Esophagus (tissue), 2 donors: ENCODE measurements around the gene SLCO3A1. TPM values are rescaled to one million over a fixed set of nuclear protein-coding genes. Genes with fewer than 3 reads are reported as not detected.
A peak's percentile ranks its signal among the peaks of the same experiment; 100 is the strongest.
"Not testable (repeated sequence)": the region's sequence is repeated elsewhere in the genome, so short reads cannot be mapped to it uniquely, and the experiment has no call there.

Experiments
- H3K27ac ChIP-seq, 2 donors: one replicate each; pipeline ENCODE4 v1.5.1; 2013; ENCODE audit warnings: low read depth in 2 of 2, mild to moderate bottlenecking in 2 of 2, inconsistent platforms in 1 of 2, low read length in 1 of 2, moderate library complexity in 1 of 2
- H3K27me3 ChIP-seq, 2 donors: one replicate each; pipeline ENCODE4 v1.6.1; 2013; ENCODE audit warnings: low read length in 2 of 2, control low read depth in 1 of 2, mild to moderate bottlenecking in 1 of 2; ENCODE audit not compliant: insufficient read depth in 2 of 2, control insufficient read depth in 1 of 2
- H3K36me3 ChIP-seq, 2 donors: one replicate each; pipeline ENCODE4 v1.6.1; 2013; ENCODE audit warnings: low read length in 1 of 2; ENCODE audit not compliant: control insufficient read depth in 2 of 2, insufficient read depth in 2 of 2
- H3K4me1 ChIP-seq, 2 donors: one replicate each; pipeline ENCODE4 v1.6.1; 2013; ENCODE audit warnings: low read length in 1 of 2; ENCODE audit not compliant: control insufficient read depth in 2 of 2, insufficient read depth in 2 of 2
- H3K4me3 ChIP-seq, 2 donors: one replicate each; pipeline ENCODE4 v1.5.1; 2013; ENCODE audit warnings: low read length in 2 of 2, mild to moderate bottlenecking in 2 of 2, low read depth in 1 of 2, moderate library complexity in 1 of 2
- H3K9me3 ChIP-seq, 2 donors: one replicate each; pipeline ENCODE4 v1.6.1; 2013; ENCODE audit warnings: mild to moderate bottlenecking in 2 of 2, low read depth in 1 of 2, low read length in 1 of 2, moderate library complexity in 1 of 2; ENCODE audit not compliant: control insufficient read depth in 2 of 2, insufficient read depth in 1 of 2
- WGBS, 2 donors: extraction: QIAGEN DNeasy Blood & Tissue Kit; methylation state at CpG; one replicate each; pipeline ENCODE4 v1.1.7; 2013; 5-methylcytosine and 5-hydroxymethylcytosine counted together
- polyA plus RNA-seq, 2 donors: library from polyadenylated mRNA; stranded (reverse); fragments of 200-250 nt; gene quantifications; one replicate each; pipeline ENCODE4 v1.2.3, GENCODE V29; 2013
- donor health status: healthy with polysubstance abuse.
- donor health status: Bipolar disorder and iron deficiency.

Gene SLCO3A1
- polyA plus RNA-seq, 2 donors, result 18.2 to 18.5 TPM

- WGBS, 2 donors, result 52 to 56% methylated on average over 7 of the region's 7 CpGs
- peak overlapping the region; percentile 80 for H3K27ac ChIP-seq
- no peaks in the 10 kb centered on the region for H3K36me3 ChIP-seq
- H3K27me3 ChIP-seq, result no peaks in the 10 kb centered on the region
- peaks cover 6 to 31% of the 10 kb centered on the region in 2 donors for H3K4me1 ChIP-seq
- no peaks in the 10 kb centered on the region for H3K9me3 ChIP-seq
- H3K4me3 ChIP-seq, result no peak overlapping the region
These were observed 100.8 kb downstream of the SLCO3A1 start for GRCh38 chr15:91954292-91954691.

GRCh38 chr15:91956026-91956723 lies 102.7 kb downstream of the SLCO3A1 start:
- no peaks in the 10 kb centered on the region for H3K9me3 ChIP-seq
- 35 to 47% methylated on average over 8 of the region's 8 CpGs for WGBS, 2 donors
- no peak overlapping the region for H3K4me3 ChIP-seq
- peak overlapping the region; percentile 69 to 79 for H3K27ac ChIP-seq
- peaks cover 3 to 27% of the 10 kb centered on the region in 2 donors for H3K4me1 ChIP-seq
- no peaks in the 10 kb centered on the region for H3K36me3 ChIP-seq
- no peaks in the 10 kb centered on the region for H3K27me3 ChIP-seq

- no peaks in the 10 kb centered on the region for H3K27me3 ChIP-seq
- no peaks in the 10 kb centered on the region for H3K36me3 ChIP-seq
- no peak overlapping the region for H3K4me3 ChIP-seq
- no peaks in the 10 kb centered on the region for H3K9me3 ChIP-seq
- no peak overlapping the region for H3K27ac ChIP-seq
- 77 to 81% methylated on average over 2 of the region's 2 CpGs for WGBS, 2 donors
- H3K4me1 ChIP-seq, result peaks cover 0 to 5% of the 10 kb centered on the region in 2 donors
These were observed 107.8 kb downstream of the SLCO3A1 start for GRCh38 chr15:91961357-91961756.

GRCh38 chr15:91963747-91964146 lies 110.2 kb downstream of the SLCO3A1 start:
- not testable (repeated sequence) for H3K36me3 ChIP-seq, H3K4me3 ChIP-seq, H3K27ac ChIP-seq, H3K27me3 ChIP-seq, H3K9me3 ChIP-seq
- H3K4me1 ChIP-seq, result peaks cover 0 to 13% of the 10 kb centered on the region in 2 donors
- 88 to 95% methylated on average over 7 of the region's 7 CpGs for WGBS, 2 donors

- H3K9me3 ChIP-seq, result no peaks in the 10 kb centered on the region
- no peaks in the 10 kb centered on the region for H3K36me3 ChIP-seq
- H3K4me1 ChIP-seq, result peaks cover 0 to 14% of the 10 kb centered on the region in 2 donors
- 42 to 47% methylated on average over 9 of the region's 9 CpGs for WGBS, 2 donors
- H3K4me3 ChIP-seq, result no peak overlapping the region
- H3K27ac ChIP-seq, result peak overlapping the region; percentile 37 to 69
- H3K27me3 ChIP-seq, result no peaks in the 10 kb centered on the region
These were observed 112.1 kb downstream of the SLCO3A1 start for GRCh38 chr15:91965501-91966193.

- H3K27ac ChIP-seq, result peak overlapping the region in 1 of 2 donors; percentile 69
- 58 to 75% methylated on average over 6 of the region's 6 CpGs for whole genome bisulfite sequencing, 2 donors
- H3K4me3 ChIP-seq, result no peak overlapping the region
- H3K36me3 ChIP-seq, result no peaks in the 10 kb centered on the region
- peaks cover 0 to 14% of the 10 kb centered on the region in 2 donors for H3K4me1 ChIP-seq
- H3K9me3 ChIP-seq, result no peaks in the 10 kb centered on the region
- no peaks in the 10 kb centered on the region for H3K27me3 ChIP-seq
These were observed 112.7 kb downstream of the SLCO3A1 start for GRCh38 chr15:91966194-91966552.

GRCh38 chr15:91967935-91968606 lies 114.6 kb downstream of the SLCO3A1 start:
- Histone ChIP-seq H3K9me3 (no peaks in the 10 kb centered on the region), H3K4me3 (no peak overlapping the region), H3K4me1 (peaks cover 0 to 14% of the 10 kb centered on the region in 2 donors), H3K27ac (no peak overlapping the region), H3K36me3 (no peaks in the 10 kb centered on the region), H3K27me3 (no peaks in the 10 kb centered on the region)
- 69 to 79% methylated on average over 8 of the region's 8 CpGs for WGBS, 2 donors

- 92% methylated on average over 14 of the region's 14 CpGs for WGBS, 2 donors
- H3K9me3 ChIP-seq, result no peaks in the 10 kb centered on the region
- no peaks in the 10 kb centered on the region for H3K36me3 ChIP-seq
- H3K27me3 ChIP-seq, result no peaks in the 10 kb centered on the region
- H3K4me3 ChIP-seq, result no peak overlapping the region
- no peak overlapping the region for H3K27ac ChIP-seq
- peaks cover 3 to 18% of the 10 kb centered on the region in 2 donors for H3K4me1 ChIP-seq
These were observed 115.1 kb downstream of the SLCO3A1 start for GRCh38 chr15:91968610-91969009.

- peaks cover 3 to 21% of the 10 kb centered on the region in 2 donors for H3K4me1 ChIP-seq
- WGBS, 2 donors, result 46 to 48% methylated on average over 7 of the region's 7 CpGs
- H3K9me3 ChIP-seq, result no peaks in the 10 kb centered on the region
These were observed 116.6 kb downstream of the SLCO3A1 start for GRCh38 chr15:91970142-91970541.

More at GRCh38 chr15:91970142-91970541, 116.6 kb downstream of the SLCO3A1 start:
- H3K4me3 ChIP-seq, result no peak overlapping the region
- no peaks in the 10 kb centered on the region for H3K36me3 ChIP-seq
- no peak overlapping the region for H3K27ac ChIP-seq
- no peaks in the 10 kb centered on the region for H3K27me3 ChIP-seq
